Neuronal stem cell (in vitro differentiated cells): ENCODE data around the gene BCAM.
"Not testable (repeated sequence)": the region's sequence is repeated elsewhere in the genome, so short reads cannot be mapped to it uniquely, and the experiment has no call there.

Experiments
- DNase-seq: peaks from one replicate; pipeline ENCODE4 v3.0.0-alpha.2; 2013; ENCODE audit warnings: low spot score
- H2AFZ ChIP-seq: one replicate; pipeline ENCODE4 v1.6.1; 2013; ENCODE audit warnings: mild to moderate bottlenecking, low read length, inconsistent platforms
- H2AK5ac ChIP-seq: 2 replicates; pipeline ENCODE4 v1.6.1; 2013; ENCODE audit warnings: low read depth, mild to moderate bottlenecking, inconsistent platforms, low read length, moderate library complexity, mixed read lengths
- H2BK120ac ChIP-seq: 2 replicates; pipeline ENCODE4 v1.6.1; 2013; ENCODE audit warnings: low read depth, mild to moderate bottlenecking, inconsistent platforms, low read length, moderate library complexity, mixed read lengths
- H2BK12ac ChIP-seq: one replicate; pipeline ENCODE4 v1.6.1; 2013; ENCODE audit warnings: low read length, inconsistent platforms
- H2BK15ac ChIP-seq: 2 replicates; pipeline ENCODE4 v1.6.1; 2013; ENCODE audit warnings: mild to moderate bottlenecking, low read length, inconsistent platforms, mixed read lengths
- H2BK5ac ChIP-seq: one replicate; pipeline ENCODE4 v1.6.1; 2013; ENCODE audit warnings: inconsistent platforms, mild to moderate bottlenecking, low read length, moderate library complexity
- H3K14ac ChIP-seq: one replicate; pipeline ENCODE4 v1.6.1; 2013; ENCODE audit warnings: low read length, inconsistent platforms
- H3K18ac ChIP-seq: 2 replicates; pipeline ENCODE4 v1.6.1; 2013; ENCODE audit warnings: low read length, inconsistent platforms
- H3K23ac ChIP-seq: 2 replicates; pipeline ENCODE4 v1.6.1; 2013; ENCODE audit warnings: low read depth, mild to moderate bottlenecking, mixed read lengths, low read length, inconsistent platforms; ENCODE audit not compliant: poor library complexity
- H3K27ac ChIP-seq: replicated peaks from 3 replicates; pipeline ENCODE4 v1.5.1; 2013; ENCODE audit warnings: low read length, inconsistent platforms
- H3K27me3 ChIP-seq, 3 experiments: 2 replicates each; pipeline ENCODE4 v1.6.1; 2013; ENCODE audit warnings: low read length in 3 of 3, mild to moderate bottlenecking in 2 of 3, inconsistent platforms in 1 of 3, low read depth in 1 of 3, mixed read lengths in 1 of 3, moderate library complexity in 1 of 3; ENCODE audit not compliant: control insufficient read depth in 3 of 3, insufficient read depth in 3 of 3
- H3K36me3 ChIP-seq, 2 donors: replicated peaks in 1 of 2; 2 replicates each; pipeline ENCODE4 v1.6.1; 2013; ENCODE audit warnings: low read length in 2 of 2; ENCODE audit not compliant: control insufficient read depth in 2 of 2, insufficient read depth in 2 of 2
- H3K4ac ChIP-seq: 2 replicates; pipeline ENCODE4 v1.6.1; 2013; ENCODE audit warnings: inconsistent platforms, mild to moderate bottlenecking, low read length, moderate library complexity
- H3K4me1 ChIP-seq, 2 donors: 1 replicate in 1 of 2; 2 replicates in 1 of 2; pipeline ENCODE4 v1.6.1; 2013; ENCODE audit warnings: low read length in 2 of 2, low read depth in 1 of 2; ENCODE audit not compliant: control insufficient read depth in 2 of 2, insufficient read depth in 1 of 2
- H3K4me2 ChIP-seq: one replicate; pipeline ENCODE4 v1.6.1; 2013; ENCODE audit warnings: mild to moderate bottlenecking, low read length, inconsistent platforms; ENCODE audit not compliant: insufficient read depth, poor library complexity, severe bottlenecking
- H3K4me3 ChIP-seq, 2 donors: 2 replicates each; pipeline ENCODE4 v1.5.1; 2013; ENCODE audit warnings: low read length in 2 of 2, mild to moderate bottlenecking in 2 of 2, inconsistent platforms in 1 of 2, moderate library complexity in 1 of 2
- H3K79me1 ChIP-seq: one replicate; pipeline ENCODE4 v1.6.1; 2013; ENCODE audit warnings: low read depth, mild to moderate bottlenecking, inconsistent platforms, low read length, moderate library complexity
- H3K9ac ChIP-seq: one replicate; pipeline ENCODE4 v1.6.1; 2013; ENCODE audit warnings: mild to moderate bottlenecking, low read depth, low read length, inconsistent platforms; ENCODE audit not compliant: poor library complexity
- H3K9me3 ChIP-seq, 2 donors: replicated peaks in 1 of 2; 2 replicates each; pipeline versions ENCODE3 to v1.6.1; 2013; ENCODE audit warnings: low read length in 2 of 2, mild to moderate bottlenecking in 2 of 2, inconsistent platforms in 1 of 2, low read depth in 1 of 2, mixed read lengths in 1 of 2, moderate library complexity in 1 of 2; ENCODE audit not compliant: control insufficient read depth in 2 of 2, insufficient read depth in 1 of 2
- H4K8ac ChIP-seq: one replicate; pipeline ENCODE4 v1.6.1; 2013; ENCODE audit warnings: low read depth, mild to moderate bottlenecking, inconsistent platforms, low read length, moderate library complexity
- H4K91ac ChIP-seq: one replicate; pipeline ENCODE4 v1.6.1; 2013; ENCODE audit warnings: low read length, low read depth, mild to moderate bottlenecking, inconsistent platforms; ENCODE audit not compliant: poor library complexity
- WGBS, 2 donors: extraction: QIAGEN DNeasy Blood & Tissue Kit; methylation state at CpG; one replicate each; pipeline ENCODE4 v1.1.7; 2013; ENCODE audit warnings: missing lambda C conversion rate in 2 of 2, mixed read lengths in 1 of 2; ENCODE audit not compliant: insufficient read length in 2 of 2, insufficient replicate concordance in 1 of 2; ENCODE audit errors: extremely low coverage in 2 of 2; 5-methylcytosine and 5-hydroxymethylcytosine counted together

BCAM gene

DNA sequence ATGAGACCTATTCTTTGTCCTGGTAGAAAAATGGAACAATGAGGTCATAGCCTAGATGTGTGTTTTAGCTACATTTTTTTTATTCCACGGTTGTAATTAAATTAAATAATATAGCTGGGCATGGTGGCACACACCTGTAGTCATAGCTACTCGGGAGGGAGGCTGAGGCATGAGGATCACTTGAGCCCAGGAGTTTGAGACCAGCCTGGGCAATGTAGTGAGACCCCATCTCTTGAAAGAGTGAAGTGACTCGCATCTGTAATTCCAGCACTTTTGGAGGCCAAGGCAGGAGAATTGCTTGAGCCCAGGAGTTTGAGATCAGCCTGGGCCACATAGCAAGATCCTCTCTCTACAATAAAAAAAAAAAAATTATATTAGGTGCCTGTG is 43.0 kb upstream of the BCAM start:
- Histone ChIP-seq H3K79me1 (no peaks in the 10 kb centered on the region), H2BK15ac (no peak overlapping the region), H2BK12ac (no peak overlapping the region), H3K14ac (no peak overlapping the region), H3K4me1 (peaks cover 0 to 2% of the 10 kb centered on the region in 2 donors), H4K8ac (no peak overlapping the region), H3K27me3 (peaks cover 0 to 2% (median 0%) of the 10 kb centered on the region in 3 experiments), H3K27ac (no peak overlapping the region), H3K9me3 (peaks cover 2 to 7% of the 10 kb centered on the region in 2 donors), H3K4me2 (no peak overlapping the region), H3K18ac (no peak overlapping the region), H3K4ac (no peak overlapping the region), H3K36me3 (no peaks in the 10 kb centered on the region), H3K4me3 (no peak overlapping the region), H2BK5ac (no peak overlapping the region), H4K91ac (no peak overlapping the region), H2AFZ (no peak overlapping the region), H3K9ac (no peak overlapping the region), H2BK120ac (no peak overlapping the region), H2AK5ac (no peak overlapping the region), H3K23ac (no peak overlapping the region)
- WGBS, 2 donors = no CpG with 5 or more reads among the region's 3 CpGs
- DNase-seq = no peak

DNA sequence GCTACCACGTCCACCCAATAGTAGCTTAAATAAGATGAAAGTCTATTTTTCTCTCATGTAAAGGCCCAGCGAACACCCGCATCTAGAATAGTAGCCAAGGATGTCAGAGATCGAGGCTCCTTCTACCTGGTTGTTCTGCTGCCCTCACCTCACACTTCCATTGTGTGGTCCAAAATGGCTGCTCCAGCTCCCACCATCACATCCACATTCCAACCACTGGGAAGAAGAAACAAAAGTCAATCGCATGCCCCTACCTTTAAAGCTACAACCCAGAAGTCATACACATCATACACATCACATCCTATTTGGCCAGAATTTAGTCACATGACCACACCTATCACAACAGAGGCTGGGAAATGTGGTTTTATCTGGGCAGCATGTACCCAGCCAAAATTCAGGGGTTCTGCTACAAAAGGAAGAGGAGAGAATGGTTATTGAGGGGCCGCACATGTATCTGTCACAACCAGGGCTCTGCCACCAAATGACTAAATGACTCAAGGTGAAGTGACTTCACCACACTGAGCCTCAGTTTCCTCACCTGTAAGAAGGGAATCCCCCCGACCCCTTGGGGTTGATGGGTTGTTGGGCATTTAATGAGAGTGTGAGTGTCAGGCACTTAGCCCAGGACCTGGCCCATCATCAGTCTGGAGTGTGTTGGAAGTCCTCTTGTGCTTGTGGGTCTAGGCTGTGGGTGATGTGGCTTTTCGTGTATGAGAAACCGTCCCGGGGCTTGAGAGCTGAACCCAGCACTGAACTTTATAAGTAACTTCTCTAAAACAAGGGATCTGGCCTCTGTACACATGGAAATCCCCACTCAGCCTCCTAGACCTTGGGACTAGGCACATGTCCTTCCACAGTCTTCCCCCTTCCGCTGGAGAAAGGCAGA is 41.4 kb upstream of the BCAM start:
- Histone ChIP-seq H3K27ac (no peak overlapping the region), H2AFZ (no peak overlapping the region), H2AK5ac (no peak overlapping the region), H3K4ac (no peak overlapping the region), H2BK5ac (no peak overlapping the region), H4K91ac (no peak overlapping the region), H2BK120ac (no peak overlapping the region), H4K8ac (no peak overlapping the region), H3K9ac (no peak overlapping the region), H3K4me2 (no peak overlapping the region), H2BK12ac (no peak overlapping the region), H2BK15ac (no peak overlapping the region), H3K27me3 (peaks cover 0 to 2% (median 0%) of the 10 kb centered on the region in 3 experiments), H3K4me1 (peaks cover 0 to 2% of the 10 kb centered on the region in 2 donors), H3K4me3 (no peak overlapping the region), H3K9me3 (peaks cover 2 to 7% of the 10 kb centered on the region in 2 donors), H3K18ac (no peak overlapping the region), H3K79me1 (no peaks in the 10 kb centered on the region), H3K36me3 (no peaks in the 10 kb centered on the region), H3K23ac (no peak overlapping the region), H3K14ac (no peak overlapping the region)
- no peak for DNase-seq
- no CpG with 5 or more reads among the region's 11 CpGs for WGBS, 2 donors

DNA sequence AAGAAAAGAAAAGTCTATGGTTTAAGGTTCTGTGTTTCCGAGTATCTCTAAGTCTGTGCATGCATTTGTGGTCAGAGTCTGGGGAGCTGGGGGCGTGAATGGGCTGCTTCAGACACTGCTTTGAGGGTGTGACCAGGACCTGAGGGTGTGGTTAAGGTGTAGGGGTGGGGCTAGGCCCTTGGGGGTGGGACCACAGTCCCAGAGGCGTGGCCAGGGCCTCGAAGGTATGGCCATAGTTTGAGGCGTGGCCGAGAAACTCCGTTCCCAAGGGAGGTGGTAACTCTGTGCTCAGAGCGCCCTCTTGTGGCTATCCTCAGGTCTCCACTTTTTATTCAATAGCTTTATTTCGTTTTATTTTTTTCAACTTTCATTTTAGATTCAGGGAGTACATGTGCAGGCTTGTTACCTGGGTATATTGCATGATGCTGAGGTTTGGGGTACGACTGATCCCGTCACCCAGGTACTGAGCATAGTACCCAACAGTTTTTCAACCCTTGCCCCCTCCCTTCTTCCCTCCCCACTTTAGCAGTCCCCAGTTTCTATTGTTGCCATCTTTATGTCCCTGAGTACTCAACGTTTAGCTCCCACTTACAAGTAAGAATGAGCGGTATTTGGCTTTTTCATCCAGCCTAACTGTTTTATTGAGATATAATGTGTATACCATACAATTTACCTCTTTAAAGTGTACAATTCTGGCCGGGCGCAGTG is 38.2 kb upstream of the BCAM start:
- peak overlapping the region; percentile 75 for H2AFZ ChIP-seq
- no peak overlapping the region for H3K4ac ChIP-seq
- no CpG with 5 or more reads among the region's 15 CpGs for WGBS, 2 donors
- no peak overlapping the region for H2BK120ac ChIP-seq
- no peak overlapping the region for H2AK5ac ChIP-seq
- peaks cover 0 to 2% of the 10 kb centered on the region in 2 donors for H3K4me1 ChIP-seq
- no peak overlapping the region for H3K27ac ChIP-seq
- peaks cover 2 to 7% of the 10 kb centered on the region in 2 donors for H3K9me3 ChIP-seq
- H2BK15ac ChIP-seq = no peak overlapping the region
- no peak overlapping the region for H3K4me3 ChIP-seq
- H3K23ac ChIP-seq = no peak overlapping the region
- no peak overlapping the region for H3K9ac ChIP-seq
- no peak overlapping the region for H4K91ac ChIP-seq
- DNase-seq = peak; percentile 88
- peaks cover 0 to 9% (median 0%) of the 10 kb centered on the region in 3 experiments for H3K27me3 ChIP-seq
- H3K36me3 ChIP-seq = no peaks in the 10 kb centered on the region
- H2BK12ac ChIP-seq = no peak overlapping the region
- no peak overlapping the region for H2BK5ac ChIP-seq
- no peak overlapping the region for H3K18ac ChIP-seq
- no peaks in the 10 kb centered on the region for H3K79me1 ChIP-seq
- no peak overlapping the region for H4K8ac ChIP-seq
- no peak overlapping the region for H3K4me2 ChIP-seq
- H3K14ac ChIP-seq = no peak overlapping the region

DNA sequence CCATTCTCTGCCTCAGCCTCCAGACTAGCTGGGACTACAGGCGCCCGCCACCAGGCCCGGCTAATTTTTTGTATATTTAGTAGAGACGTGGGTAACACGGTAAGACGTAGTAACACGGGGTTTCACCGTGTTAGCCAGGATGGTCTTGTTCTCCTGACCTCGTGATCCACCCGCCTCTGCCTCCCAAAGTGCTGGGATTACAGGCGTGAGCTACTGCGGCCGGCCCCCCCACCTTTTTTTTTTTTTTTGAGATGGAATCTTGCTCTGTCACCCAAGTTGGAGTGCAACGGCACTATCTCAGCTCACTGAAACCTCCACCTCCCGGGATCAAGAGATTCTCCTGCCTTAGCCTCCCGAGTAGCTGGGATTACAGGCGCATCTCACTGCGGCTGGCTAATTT is 36.8 kb upstream of the BCAM start:
- WGBS, 2 donors = no CpG with 5 or more reads among the region's 18 CpGs
- not testable (repeated sequence) for H2BK15ac ChIP-seq, H3K36me3 ChIP-seq

More for the DNA sequence above, 36.8 kb upstream of the BCAM start:
- H3K14ac ChIP-seq, H4K8ac ChIP-seq, H3K18ac ChIP-seq, H3K27ac ChIP-seq, H3K4me1 ChIP-seq, H2BK5ac ChIP-seq, H3K4me3 ChIP-seq, H3K9ac ChIP-seq, H2AK5ac ChIP-seq, H3K4ac ChIP-seq, H3K79me1 ChIP-seq, H2AFZ ChIP-seq, H3K23ac ChIP-seq, DNase-seq, H3K9me3 ChIP-seq, H2BK12ac ChIP-seq, H2BK120ac ChIP-seq, H3K4me2 ChIP-seq, H4K91ac ChIP-seq: not testable (repeated sequence)
- H3K27me3 ChIP-seq = peaks cover 0 to 19% (median 0%) of the 10 kb centered on the region in 3 experiments
